GM18867 (cell line): ENCODE results near the gene AP2A2.
"Not testable (repeated sequence)": the region's sequence is repeated elsewhere in the genome, so short reads cannot be mapped to it uniquely, and the experiment has no call there.

ENCODE experiments used
- ATAC-seq: cut with Tn5 transposase; IDR thresholded peaks from one replicate; pipeline ENCODE4 v1.9.1; 2021; ENCODE audit warnings: mild to moderate bottlenecking, moderate library complexity; ENCODE audit not compliant: unreplicated experiment

Gene AP2A2

DNA sequence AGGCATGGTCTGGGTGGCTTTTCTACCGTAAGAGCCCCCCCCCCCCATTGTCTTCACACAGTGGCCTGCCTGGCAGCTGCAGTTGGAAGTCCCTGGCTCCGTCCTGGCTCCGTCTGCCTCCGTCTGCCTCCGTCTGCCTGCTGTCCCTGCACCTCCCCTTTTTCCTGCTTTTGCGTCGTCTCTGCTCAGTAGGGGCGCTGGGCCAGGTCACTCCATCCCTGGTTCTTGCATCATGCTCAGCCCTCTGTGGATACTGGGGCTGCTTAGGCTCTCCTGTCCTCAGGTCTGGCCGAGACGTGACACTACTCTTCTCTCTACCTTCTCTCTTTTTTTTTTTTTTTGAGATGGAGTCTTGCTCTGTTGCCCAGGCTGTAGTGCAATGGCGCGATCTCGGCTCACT is 27.8 kb downstream of the AP2A2 start:
- no peak for ATAC-seq

DNA sequence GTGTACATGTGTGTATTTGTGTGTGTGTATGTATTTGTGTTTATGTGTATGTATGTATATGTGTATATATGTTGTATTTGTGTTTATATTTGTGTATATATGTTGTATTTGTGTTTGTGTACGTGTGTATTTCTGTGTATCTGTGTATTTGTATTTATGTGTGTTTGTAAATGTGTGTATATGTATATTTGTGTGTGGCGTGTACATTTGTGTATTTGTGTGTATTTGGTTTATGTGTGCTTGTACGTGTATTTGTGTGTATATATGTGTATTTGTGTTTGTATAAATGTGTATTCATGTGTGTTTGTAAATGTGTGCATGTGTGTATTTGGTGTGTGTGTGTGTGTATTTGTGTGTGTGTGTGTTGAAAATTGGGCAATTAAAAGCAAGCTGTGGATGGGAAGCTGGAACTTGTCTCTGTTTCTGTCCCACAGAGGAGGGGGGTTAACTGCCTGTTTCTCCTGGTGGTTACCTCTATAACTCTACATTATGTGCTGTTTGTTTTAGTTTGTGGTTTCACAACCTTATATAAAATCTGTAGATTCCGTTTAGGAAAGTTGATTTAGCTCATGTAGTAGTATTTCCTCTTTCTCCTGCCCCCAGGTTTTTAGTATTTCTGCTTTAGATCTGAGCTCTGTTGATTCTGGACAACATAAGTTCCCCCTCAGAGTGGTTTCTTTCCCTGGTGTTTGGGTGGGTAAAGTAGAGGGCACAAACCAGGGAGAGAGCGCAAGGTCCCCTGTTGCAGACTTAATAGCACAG is 28.9 kb downstream of the AP2A2 start:
- ATAC-seq = no peak

- no peak for ATAC-seq
Observed at GRCh38 chr11:955154-956063, 29.7 kb downstream of the AP2A2 start.

DNA sequence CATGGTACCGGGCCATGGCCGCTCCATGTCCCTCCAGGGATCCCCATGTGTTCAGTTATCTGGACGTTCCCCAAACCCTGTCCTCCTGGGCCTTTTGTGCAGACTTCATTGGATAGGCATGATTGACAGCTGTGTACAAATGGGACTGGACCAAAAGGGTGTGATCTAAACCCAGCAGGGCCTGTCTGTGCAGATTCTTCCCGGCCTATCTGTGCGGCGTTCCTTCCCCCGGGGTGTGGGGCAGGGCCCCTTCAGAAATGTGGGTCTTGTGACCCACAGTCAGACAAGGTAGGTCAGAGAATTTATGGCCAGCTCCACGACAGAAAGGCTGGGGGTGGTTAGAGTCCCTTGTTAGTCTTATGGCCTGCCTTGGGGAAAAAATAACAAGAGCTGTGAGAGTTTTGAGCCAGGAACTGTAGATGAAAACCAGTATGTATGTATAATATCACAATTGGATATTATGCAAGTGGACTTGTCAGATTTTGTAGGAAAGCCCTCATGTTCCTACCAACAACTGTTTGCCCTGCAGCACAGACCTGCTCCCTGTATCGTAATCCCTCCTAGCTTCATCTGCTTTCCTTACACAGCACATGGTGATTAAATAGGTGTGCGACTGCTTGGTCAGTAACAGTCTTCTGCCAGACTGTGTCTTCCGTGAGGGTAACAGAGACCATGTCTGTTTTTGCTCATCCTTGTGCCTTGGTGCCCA is 31.7 kb downstream of the AP2A2 start:
- ATAC-seq = no peak

DNA sequence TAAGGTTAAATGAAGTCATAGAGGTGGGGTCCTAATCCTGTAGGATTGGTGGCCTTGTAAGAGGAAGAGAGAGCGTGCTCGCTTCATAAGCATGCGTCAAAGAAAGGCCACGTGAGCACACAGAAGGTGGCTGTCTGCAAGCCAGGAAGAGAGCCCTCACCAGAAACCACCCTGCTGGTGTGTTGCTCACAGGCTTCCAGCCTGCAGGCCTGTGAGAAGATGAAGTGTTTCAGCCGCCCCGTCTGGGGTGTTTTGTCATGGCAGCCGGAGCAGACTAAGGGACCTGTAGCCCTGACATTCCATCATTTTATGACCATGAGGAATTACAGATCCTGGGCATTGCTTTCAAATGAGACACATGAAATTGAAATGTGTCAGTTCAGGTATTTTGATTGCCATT is 32.4 kb downstream of the AP2A2 start:
- no peak for ATAC-seq

DNA sequence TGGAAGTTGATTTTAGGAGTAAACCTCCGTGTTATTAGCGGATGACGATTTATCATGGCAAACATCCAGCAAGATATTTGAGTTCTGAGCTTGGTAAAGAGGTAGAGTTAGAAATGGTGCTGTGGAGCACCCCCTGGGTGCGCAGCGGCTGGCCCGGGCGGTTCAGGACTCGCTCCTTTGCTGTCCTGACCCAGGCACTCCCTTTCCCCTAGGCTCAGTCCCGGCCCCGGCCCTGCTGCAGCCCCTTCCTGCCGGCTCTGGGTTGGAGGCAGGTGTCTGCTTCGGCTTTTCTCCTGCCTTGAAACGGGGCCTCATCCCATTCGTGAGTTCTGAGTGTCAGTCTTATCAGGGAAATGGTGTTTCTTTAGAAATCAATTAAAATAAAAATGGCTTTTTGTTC is 33.4 kb downstream of the AP2A2 start:
- no peak for ATAC-seq

DNA sequence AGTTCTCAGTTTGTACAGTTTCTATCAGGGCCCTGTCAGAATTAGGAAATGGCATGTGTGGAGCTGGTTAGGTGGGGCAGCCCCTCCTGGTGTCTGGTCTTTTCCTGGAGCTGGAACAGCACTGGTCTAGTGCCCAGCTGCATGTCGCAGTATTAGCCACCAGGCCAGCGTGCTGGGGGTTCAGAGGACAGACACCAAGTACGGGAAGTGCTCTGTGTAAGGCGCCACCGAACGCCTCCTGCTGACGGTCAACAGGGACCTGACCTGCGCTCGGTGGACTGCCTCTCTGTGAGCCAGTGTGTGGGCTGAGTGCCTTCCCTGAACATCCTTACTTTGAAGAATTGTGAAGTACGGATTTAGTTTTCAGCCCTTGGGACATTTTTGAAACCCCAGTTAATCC is 33.9 kb downstream of the AP2A2 start:
- no peak for ATAC-seq

GRCh38 chr11:961310-961920 is 35.7 kb downstream of the AP2A2 start:
- not testable (repeated sequence) for ATAC-seq

- no peak for ATAC-seq
Observed at GRCh38 chr11:961921-962320, 36.3 kb downstream of the AP2A2 start.

DNA sequence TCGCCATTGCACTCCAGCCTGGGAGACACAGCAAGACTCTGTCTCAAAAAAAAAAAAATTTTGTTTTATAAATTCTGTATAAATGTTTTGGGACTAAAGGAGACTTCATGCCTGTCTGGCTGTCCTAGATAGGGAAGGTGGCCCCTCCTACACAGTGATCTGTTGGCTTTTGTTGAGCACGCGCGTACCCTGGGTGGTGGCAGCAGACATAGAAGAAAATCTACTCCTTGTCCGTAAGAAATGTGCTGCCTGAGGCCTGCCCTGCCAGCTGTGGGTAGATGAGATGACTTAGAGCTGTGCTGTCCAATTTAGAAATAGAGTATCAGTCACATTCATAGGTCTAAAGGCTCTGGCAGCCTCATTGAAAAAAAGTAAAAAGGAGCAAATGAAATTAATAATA is 37.0 kb downstream of the AP2A2 start:
- no peak for ATAC-seq

GRCh38 chr11:963852-964251 is 38.2 kb downstream of the AP2A2 start:
- ATAC-seq = no peak

DNA sequence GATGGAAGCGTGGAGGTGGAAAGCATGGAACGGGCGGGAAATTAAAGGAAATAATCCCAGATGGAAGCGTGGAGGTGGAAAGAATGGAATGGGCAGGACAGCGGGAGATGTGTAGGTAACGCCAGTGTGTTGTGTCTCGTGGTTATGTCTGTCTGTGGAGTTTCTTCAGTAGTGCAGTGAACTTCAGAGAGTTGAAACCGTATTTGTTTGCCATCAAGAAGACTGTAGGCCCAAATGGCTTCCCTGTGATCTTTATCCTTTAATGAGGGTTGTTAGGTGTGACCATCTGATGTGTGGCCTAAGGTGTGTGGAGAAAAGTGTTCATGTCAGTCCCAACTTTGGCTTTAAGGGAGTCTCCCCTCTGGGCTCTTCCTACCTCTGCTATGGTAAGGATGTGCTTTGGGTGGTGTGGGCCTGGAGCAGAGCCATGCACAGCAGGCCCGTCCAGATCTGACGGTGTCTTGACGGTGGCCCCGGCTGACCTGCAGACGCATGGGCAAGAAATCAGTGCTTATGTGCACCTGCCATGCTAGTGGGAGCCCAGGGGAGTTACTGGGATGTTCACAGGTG is 39.6 kb downstream of the AP2A2 start:
- no peak for ATAC-seq

- ATAC-seq = no peak
Observed at GRCh38 chr11:967995-968751, 42.5 kb downstream of the AP2A2 start.

GRCh38 chr11:968822-969221 is 43.2 kb downstream of the AP2A2 start:
- no peak for ATAC-seq

- ATAC-seq = no peak
Observed at GRCh38 chr11:969651-970205, 44.1 kb downstream of the AP2A2 start.

DNA sequence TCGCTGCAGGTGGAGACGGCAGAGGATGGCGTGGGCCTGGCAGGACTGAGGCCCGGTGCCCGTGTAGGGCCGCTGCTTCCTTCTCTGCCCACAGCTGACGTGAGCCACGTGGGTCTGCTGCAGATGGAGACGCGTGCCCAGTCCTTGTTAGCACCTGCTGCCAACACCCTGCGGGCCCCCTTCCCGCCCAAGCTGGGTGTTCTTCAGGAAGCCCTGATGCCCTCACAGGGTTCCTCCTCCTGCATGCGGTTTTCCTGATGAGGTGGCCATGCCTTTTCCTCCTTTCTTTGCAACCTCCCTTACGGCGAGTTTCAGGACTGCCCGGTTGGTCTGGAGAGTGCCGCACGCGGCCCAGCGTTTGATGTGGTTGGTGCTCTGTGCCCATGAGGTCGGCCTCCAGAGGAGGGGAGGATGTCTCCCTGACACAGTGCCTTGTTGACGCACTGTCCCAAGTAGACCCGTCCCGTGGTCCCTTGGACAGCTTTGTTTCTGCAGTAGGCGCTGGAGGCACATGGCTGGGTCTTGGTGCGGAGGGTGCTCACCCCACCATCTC is 44.7 kb downstream of the AP2A2 start:
- ATAC-seq = no peak

DNA sequence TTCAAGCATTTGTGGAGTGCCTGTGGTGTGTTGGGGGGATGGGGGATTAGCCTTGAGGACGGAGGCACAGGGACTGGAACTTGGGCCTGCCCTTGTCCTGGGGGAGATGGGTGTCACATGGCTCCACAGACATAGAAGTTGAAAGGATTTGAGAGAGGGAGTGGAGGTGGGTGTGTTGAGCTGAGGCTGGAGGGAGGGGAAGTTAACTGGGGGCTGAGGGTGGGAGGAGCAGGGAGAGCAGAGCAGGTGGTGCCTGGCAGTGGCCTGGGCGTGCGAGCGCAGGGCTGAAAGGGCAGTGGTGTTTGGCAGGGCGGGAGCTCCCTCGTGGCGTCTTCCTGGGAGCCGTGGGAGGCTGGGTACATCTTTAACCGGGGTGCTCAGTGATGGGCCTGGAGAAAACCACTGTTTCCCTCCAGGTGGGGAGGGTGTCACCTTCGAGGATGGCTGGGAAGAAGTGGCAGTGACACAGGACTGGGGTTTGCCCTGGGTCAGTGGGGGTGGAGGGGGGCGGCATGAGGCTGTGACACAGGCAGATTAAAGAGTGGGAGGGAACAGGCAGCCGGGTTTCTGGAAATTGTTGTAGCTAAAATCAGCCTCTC is 45.5 kb downstream of the AP2A2 start:
- no peak for ATAC-seq

DNA sequence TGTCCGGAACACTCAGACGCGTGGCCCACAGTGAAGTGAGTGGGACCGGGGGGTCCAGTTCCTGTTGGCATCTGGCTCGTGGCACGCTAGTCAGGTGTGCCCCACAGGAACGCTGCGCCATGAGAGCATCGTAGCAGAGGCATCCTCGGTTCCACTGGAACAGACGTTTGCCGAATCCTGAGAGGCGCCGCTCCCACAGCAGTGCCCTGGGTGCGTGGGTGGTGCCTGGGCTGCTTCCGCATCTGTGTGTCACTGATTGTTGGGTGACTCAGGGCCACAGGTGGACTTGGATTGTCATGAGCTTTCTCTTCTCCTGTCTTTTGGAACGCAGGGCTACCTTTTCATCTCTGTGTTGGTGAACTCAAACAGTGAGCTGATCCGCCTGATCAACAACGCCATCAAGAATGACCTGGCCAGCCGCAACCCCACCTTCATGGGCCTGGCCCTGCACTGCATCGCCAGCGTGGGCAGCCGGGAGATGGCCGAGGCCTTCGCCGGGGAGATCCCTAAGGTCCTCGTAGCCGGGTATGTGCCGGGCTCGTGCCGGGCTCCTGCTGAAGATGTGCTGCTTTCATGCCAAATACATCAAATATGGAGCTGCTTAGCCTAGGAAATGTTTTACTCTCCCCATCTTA is 46.2 kb downstream of the AP2A2 start:
- ATAC-seq = no peak
